Measurements from ENCODE around the gene NKD1.

The NKD1 gene

DNA sequence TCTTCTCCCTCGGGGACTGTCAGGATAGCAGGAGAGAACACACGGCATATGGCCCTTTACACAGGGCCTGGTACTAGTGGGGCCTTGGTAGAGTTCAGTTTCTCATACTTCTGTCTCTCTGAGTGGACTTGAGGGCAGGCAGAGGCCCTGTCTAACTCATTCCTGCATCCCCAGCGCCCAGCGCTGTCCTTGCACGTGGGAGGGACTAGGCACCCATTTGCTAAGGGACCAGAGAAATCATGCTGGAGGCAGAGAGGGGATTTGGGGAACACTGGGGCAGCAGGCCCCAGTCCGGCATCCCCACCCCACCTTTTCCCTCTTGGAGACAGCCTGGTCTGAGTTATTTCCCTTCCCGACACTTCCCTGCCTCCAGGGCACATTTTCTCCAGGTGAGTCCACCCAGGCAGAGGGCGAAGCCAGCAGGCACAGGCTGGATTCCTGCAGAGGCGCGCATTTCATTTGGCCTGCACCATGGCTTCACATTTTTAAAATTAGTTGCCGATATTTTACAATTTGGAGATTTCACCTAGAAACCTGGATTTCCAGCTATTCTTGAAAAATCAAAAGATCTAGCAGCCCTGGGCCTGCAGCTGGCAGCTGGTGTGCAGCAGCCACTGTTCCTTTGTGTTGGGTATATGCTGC is 9.7 kb upstream of the NKD1 start:
- no peak for DNase-seq (ENCODE audit: low read depth in 2 of 2)

DNA sequence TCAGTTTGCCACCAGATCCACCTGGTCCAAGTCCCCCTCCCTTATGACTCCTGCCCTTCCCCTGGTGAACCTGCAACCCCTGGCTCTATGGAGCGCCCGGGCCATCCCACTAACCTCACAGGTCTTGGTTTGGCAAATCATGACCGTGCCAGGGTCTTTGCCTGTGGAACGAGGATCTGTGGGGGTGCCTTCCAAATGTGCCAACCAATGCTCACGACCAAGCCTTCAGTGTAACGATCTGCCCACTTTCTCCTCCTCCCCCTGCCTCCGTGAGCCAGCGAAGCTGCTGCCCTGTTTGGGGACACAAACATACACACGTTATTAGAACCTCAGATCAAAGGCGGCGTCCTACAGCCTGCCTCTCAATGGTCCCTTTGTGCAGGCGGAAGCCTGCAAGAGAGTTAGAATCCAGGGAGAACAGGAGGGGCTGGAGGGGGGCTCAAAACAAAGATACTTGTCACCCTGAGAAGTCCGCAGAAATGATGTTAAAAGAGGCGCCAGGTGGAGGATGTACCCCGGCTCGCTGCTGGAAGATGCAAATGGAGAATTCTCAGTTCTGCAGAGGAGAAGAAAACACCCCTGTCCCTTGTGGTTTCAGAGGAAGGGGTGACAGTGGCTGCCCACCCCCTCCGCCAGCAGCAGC is 9.0 kb upstream of the NKD1 start:
- DNase-seq (ENCODE audit: low read depth in 2 of 2) = no peak

DNA sequence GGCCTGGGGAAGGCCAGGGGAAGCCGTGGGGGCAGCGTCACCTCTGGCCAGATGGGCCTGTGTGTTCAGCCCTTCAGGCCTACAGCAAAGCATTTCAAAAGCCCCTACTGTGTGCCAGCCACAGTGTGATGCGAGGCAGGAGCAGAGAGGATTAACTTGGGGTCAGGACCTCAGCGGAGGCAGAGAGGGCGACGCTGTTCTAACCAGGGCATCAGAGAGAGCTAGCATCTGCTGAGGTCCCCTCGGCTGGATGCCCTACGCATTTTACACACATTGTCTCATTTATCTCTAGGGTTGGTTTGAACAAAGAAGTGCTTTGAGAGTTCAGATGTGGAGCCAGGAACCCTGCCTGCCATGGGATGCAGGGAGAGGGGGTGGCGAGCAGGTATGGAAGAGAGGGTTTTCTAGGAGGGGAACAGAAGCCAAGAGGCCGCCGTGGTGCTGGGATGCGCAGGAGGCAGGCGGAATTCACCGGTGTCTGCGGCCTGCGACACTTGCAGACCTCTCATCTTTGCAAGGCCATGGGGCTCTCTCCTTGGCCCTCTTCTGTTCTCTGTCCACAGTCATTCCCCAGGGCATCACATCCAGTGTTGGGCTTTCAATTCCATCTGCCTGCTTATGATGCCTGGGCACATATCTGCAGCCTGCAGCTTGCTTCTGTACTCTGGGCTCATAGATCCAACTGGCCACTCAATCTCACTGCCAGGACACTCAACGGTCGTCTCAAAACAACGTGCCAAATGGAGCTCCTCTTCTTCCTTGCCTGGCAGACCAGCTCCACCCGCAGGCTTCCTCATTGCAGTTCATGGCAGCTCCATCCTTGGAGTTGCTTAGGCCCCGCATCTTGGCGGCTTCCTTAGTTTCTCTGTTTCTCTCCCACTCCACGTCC is 8.1 kb upstream of the NKD1 start:
- DNase-seq (ENCODE audit: low read depth in 2 of 2) = no peak

GRCh38 chr16:50540711-50541007 is 7.5 kb upstream of the NKD1 start:
- DNase-seq (ENCODE audit: low read depth in 2 of 2) = no peak

DNA sequence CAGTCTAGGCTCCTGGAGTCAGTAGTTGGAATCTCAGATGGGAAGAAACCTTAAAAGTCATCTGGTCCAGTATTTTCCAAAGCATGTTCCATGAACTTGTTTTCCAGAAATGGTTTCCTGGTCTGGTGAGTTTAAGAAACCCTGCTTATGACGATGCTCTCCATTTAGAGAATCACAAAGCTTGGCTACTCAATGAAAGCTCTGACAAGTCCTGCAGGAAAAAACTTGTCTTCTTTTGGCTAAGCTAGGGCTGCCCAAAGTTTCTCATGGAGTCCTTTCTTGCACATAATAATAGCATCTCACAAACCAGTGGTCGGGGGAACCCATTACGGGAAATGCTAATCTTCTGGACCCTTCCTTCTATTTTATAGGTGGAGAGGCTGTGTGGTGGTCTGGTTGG is 5.5 kb upstream of the NKD1 start:
- DNase-seq (ENCODE audit: low read depth in 2 of 2) = no peak

GRCh38 chr16:50546125-50546524 is 2.1 kb upstream of the NKD1 start:
- no peak for DNase-seq (ENCODE audit: low read depth in 2 of 2)

GRCh38 chr16:50547340-50548124 is 664 bp upstream of the NKD1 start:
- DNase-seq (ENCODE audit: low read depth in 2 of 2) = peak; percentile 52 to 55

DNA sequence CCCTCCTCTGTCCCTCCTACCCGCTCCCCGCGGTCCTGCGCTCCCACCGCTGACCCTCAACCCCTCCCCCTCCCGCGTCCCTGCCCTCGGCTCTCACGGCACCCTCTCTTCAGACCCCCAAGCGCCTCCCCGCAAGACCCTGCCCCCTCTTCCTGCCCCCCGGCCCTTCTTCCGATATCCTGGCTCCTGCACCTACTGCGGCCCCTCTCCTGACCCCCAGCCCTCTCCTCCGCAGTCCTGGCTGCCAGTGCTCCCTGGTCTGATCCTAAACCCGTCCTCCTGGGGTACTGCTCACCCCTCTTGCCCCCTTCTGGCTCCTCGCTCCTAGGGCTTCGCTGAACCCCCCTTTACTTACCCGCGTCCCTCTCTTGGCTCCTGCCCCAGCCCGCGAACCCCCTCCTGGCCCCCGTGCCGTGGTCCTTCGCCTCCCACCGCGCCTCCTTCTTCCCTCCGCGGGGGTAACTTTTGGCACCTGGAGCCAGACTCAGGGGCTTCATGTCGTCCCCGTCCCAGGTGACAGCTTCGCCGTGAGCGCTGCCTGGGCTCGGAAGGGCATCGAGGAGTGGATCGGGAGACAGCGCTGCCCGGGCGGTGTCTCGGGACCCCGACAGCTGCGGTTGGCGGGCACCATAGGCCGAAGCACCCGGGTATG is 839 bp downstream of the NKD1 start:
- no peak for DNase-seq (ENCODE audit: low read depth in 2 of 2)

- DNase-seq (ENCODE audit: low read depth in 2 of 2) = no peak
These were observed 1.3 kb downstream of the NKD1 start for GRCh38 chr16:50549561-50549915.

GRCh38 chr16:50550035-50550434 is 1.8 kb downstream of the NKD1 start:
- DNase-seq (ENCODE audit: low read depth in 2 of 2) = no peak

GRCh38 chr16:50550866-50551641 is 2.9 kb downstream of the NKD1 start:
- no peak for DNase-seq (ENCODE audit: low read depth in 2 of 2)

GRCh38 chr16:50552476-50553101 is 4.4 kb downstream of the NKD1 start:
- DNase-seq (ENCODE audit: low read depth in 2 of 2) = no peak

DNA sequence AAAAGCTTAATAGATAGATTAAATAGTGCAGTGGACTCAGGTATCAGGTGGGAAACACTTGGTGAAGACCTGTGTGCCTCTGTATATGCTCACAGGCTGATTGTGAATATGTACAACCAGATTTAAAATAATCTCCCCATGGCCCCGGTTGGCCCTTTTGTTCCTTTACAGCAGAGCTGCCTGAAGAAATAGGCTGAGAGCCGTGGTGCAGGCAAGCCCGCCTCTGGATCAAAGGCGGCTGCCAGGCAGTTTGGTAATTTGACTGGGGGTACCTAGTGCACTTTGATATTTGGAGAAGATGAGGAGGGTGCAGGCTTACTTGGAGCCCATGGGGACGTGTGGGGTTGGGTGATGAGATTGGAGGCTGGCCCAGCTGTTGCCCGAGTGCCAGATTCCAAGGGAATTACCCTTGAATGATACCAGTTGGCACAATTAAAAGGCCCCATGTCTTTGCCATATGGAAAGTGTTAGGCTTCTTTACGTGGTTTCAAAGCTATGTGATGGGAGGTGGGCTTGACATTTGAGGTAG is 5.0 kb downstream of the NKD1 start:
- no peak for DNase-seq (ENCODE audit: low read depth in 2 of 2)

DNA sequence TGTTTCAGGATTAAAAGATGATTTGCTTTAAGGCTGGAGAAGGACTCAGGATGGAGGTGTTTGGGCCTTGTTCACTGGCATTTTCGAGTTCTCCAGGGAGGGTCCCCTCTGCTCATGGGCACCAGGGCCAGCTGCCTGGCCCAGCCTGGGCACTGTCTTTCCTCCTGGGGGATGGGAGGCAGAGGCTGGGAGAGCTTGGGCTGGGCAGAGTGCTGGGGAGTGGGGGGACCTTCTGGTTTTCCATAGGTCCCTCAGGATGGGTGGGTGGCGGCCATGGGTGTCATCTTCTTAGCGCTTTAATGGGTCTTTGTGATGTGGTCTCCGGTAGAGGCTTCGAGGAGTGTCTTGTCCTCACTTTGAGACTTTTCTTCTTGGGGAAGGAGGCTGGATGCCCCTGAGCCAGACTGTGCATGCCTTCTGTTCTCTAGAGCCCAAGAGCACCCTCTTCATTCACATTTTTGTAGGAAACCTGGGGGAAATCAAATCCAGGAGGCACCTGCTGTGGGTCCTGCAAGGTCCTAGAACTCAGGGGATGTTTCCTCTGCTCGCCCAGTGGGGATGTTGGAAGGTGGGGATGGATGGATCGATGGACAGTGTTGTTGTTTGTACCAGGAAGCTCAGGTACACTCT is 5.7 kb downstream of the NKD1 start:
- no peak for DNase-seq (ENCODE audit: low read depth in 2 of 2)

DNA sequence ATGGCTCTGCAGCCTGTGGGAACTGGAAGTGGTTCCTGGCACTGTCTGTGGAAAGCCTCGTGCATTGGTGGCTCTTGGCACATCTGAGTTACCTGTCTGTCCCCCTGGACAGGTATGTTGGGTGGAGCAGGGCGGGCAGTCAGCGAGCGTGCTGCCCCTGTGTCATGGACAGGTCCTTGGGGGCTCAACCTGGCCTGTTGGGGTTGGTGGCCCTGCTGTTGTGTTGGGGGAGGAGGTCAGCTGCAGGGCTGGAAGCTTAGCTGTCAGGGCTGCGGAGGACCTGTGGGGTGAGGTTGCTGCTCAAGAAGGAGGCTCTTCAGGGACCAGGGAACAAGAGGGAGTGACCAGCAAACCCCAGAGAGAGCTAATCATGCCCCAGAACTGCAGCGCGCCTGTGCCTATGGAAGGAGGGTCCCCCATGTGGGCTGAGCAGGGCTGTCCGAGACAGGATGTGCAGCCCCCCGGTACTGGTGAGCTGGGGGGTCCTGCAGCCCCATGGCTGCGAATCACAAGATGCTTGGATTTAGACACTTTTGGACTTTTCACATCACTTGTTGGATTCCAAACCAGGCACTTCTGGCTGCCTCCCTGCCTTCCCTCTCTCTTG is 7.2 kb downstream of the NKD1 start:
- DNase-seq (ENCODE audit: low read depth in 2 of 2) = no peak

- no peak for DNase-seq (ENCODE audit: low read depth in 2 of 2)
These were observed 7.9 kb downstream of the NKD1 start for GRCh38 chr16:50555952-50556673.

DNA sequence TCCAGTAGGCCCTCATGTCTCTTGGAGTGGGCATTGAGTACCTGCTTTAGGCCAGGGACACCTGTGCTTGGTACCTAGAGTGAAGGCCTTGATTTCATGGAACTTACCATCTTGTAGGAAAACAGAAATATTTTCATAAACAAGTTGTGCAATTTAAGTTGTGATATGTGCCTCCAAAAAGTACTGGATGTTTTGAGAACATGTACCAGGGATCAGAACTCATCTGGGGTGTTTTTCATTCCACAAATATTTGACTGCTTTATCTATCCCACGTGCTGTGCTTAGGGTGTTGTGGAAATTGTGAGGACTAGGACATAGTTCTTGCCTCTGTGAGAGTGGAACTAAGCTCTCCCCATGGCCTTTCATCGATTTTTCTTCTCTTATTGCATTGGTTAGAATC is 8.8 kb downstream of the NKD1 start:
- no peak for DNase-seq (ENCODE audit: low read depth in 2 of 2)

DNA sequence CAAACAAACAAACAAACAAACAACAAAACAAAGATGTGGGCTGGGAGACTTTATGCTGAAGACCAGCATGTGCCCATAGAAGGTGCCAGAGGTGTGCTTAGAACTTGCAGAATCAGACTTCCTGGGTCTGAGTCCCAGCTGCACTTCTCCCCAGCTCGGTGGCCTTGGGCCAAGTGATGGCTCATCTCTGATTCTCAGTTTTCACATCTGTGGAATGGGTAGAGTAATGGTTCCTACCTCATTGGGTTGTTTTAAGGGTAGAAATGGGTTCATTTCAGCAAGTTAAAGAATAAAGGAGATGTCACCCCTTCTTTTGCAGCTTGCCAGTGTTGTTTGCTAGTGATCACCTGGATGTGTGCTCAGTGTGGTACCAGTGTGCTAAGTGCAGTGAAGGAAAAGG is 10.7 kb downstream of the NKD1 start:
- no peak for DNase-seq (ENCODE audit: low read depth in 2 of 2)

GRCh38 chr16:50559342-50559741 is 11.1 kb downstream of the NKD1 start:
- no peak for DNase-seq (ENCODE audit: low read depth in 2 of 2)

Measured in activated CD8-positive, alpha-beta memory T cell treated with anti-CD3 and anti-CD28 coated beads for 4 hours (primary cell).